K562 (cell line): ENCODE data around the gene PHYKPL. TPM values are rescaled to one million over a fixed set of nuclear protein-coding genes. Genes with fewer than 3 reads are reported as not detected.

Source experiments
- ATF1 ChIP-seq, 2 experiments: fragments of 450-650 bp in 1 of 2; IDR thresholded peaks; 2 replicates each; pipeline ENCODE4 v1.6.1; 2016; ENCODE audit warnings: missing compliant biosample characterization in 1 of 2, missing genetic modification characterization in 1 of 2
- CEBPB ChIP-seq: fragments of 450-650 bp; IDR thresholded peaks from 2 replicates; pipeline ENCODE4 v1.6.1; 2016; ENCODE audit warnings: missing genetic modification characterization, missing compliant biosample characterization
- CREM ChIP-seq: IDR thresholded peaks from 2 replicates; pipeline ENCODE4 v1.6.1; 2014; ENCODE audit warnings: antibody characterized with exemption, low read depth
- CXXC5 ChIP-seq: fragments of 250-450 bp; sonication (Bioruptor Pico); IDR thresholded peaks from 2 replicates; pipeline ENCODE4 v1.8.0; 2022; ENCODE audit warnings: inconsistent platforms, mild to moderate bottlenecking, moderate library complexity
- DEAF1 ChIP-seq: fragments of 450-650 bp; formaldehyde crosslinking; IDR thresholded peaks from 2 replicates; pipeline ENCODE4 v1.4.0; 2020; ENCODE audit warnings: mild to moderate bottlenecking, moderate library complexity
- E2F6 ChIP-seq, 2 experiments: IDR thresholded peaks; 2 replicates each; pipeline ENCODE4 v1.6.1; 2011; ENCODE audit warnings: borderline replicate concordance in 1 of 2, control low read depth in 1 of 2, low read depth in 1 of 2, low read length in 1 of 2, mild to moderate bottlenecking in 1 of 2, mixed read lengths in 1 of 2, moderate library complexity in 1 of 2; ENCODE audit not compliant: insufficient read depth in 1 of 2, insufficient read length in 1 of 2, poor library complexity in 1 of 2, severe bottlenecking in 1 of 2; ENCODE audit errors: extremely low read depth in 1 of 2
- ELF4 ChIP-seq: fragments of 450-650 bp; formaldehyde crosslinking; IDR thresholded peaks from 2 replicates; pipeline ENCODE4 v1.4.0; 2022; ENCODE audit warnings: missing genetic modification characterization
- EP300 ChIP-seq: IDR thresholded peaks from 2 replicates; pipeline ENCODE4 v1.6.1; 2012; ENCODE audit warnings: low read length, improper control_type of control experiment
- JUND ChIP-seq, 2 experiments: IDR thresholded peaks; 2 replicates in 1 of 2; 3 replicates in 1 of 2; pipeline ENCODE4 v1.6.1; 2011; ENCODE audit warnings: borderline replicate concordance in 2 of 2, low read depth in 2 of 2, low read length in 2 of 2, improper control_type of control experiment in 1 of 2, missing biosample characterization in 1 of 2, missing genetic modification characterization in 1 of 2, missing genetic modification reagents in 1 of 2
- KLF16 ChIP-seq: IDR thresholded peaks from 2 replicates; pipeline ENCODE4 v1.6.1; 2016; ENCODE audit warnings: antibody characterized with exemption
- MAZ ChIP-seq, 2 experiments: fragments of 450-650 bp in 1 of 2; sonication (generic) in 1 of 2; formaldehyde crosslinking; IDR thresholded peaks in 1 of 2; conservative IDR thresholded peaks in 1 of 2; 2 replicates each; pipeline versions ENCODE4 v1.4.0 to v1.5.0; 2020; ENCODE audit warnings: mild to moderate bottlenecking in 1 of 2, missing genetic modification reagents in 1 of 2
- MTA3 ChIP-seq: fragments of 450-650 bp; formaldehyde crosslinking; IDR thresholded peaks from 2 replicates; pipeline ENCODE4 v1.6.1; 2017; ENCODE audit warnings: mild to moderate bottlenecking, borderline replicate concordance
- MXI1 ChIP-seq: IDR thresholded peaks from 2 replicates; pipeline ENCODE4 v1.6.1; 2011; ENCODE audit warnings: low read depth, mild to moderate bottlenecking, improper control_type of control experiment, low read length
- MYNN ChIP-seq, 2 experiments: sonication (generic); formaldehyde crosslinking in 1 of 2; IDR thresholded peaks; 2 replicates each; pipeline versions ENCODE4 v1.5.0 to v1.6.1; 2016 to 2020; ENCODE audit warnings: antibody characterized with exemption in 1 of 2, missing genetic modification reagents in 1 of 2
- NONO ChIP-seq, 2 experiments: fragments of 200-400 bp in 1 of 2; fragments of 450-650 bp in 1 of 2; formaldehyde crosslinking in 1 of 2; IDR thresholded peaks; 2 replicates each; pipeline ENCODE4 v1.6.1; 2017; ENCODE audit warnings: low read depth in 2 of 2, mild to moderate bottlenecking in 2 of 2, moderate library complexity in 2 of 2, low read length in 1 of 2
- POLR2A ChIP-seq: fragments of 450-650 bp; conservative IDR thresholded peaks from 2 replicates; pipeline ENCODE4 v1.6.1; 2016
- RB1 ChIP-seq: fragments of 450-650 bp; IDR thresholded peaks from 2 replicates; pipeline ENCODE4 v1.6.1; 2017; ENCODE audit warnings: low read depth, mild to moderate bottlenecking
- SMC3 ChIP-seq: conservative IDR thresholded peaks from 2 replicates; pipeline ENCODE4 v1.6.1; 2011; ENCODE audit warnings: low read depth, low read length, improper control_type of control experiment; ENCODE audit not compliant: insufficient read depth
- VEZF1 ChIP-seq: fragments of 200-800 bp; sonication (Bioruptor generic); IDR thresholded peaks from 2 replicates; pipeline ENCODE4 v1.6.1; 2017; ENCODE audit warnings: missing genetic modification characterization, missing compliant biosample characterization
- XRCC5 ChIP-seq: fragments of 200-400 bp; formaldehyde crosslinking; IDR thresholded peaks from 2 replicates; pipeline ENCODE4 v1.6.1; 2017; ENCODE audit warnings: low read depth, mild to moderate bottlenecking, low read length
- ZNF24 ChIP-seq: fragments of 450-650 bp; IDR thresholded peaks from 2 replicates; pipeline ENCODE4 v1.6.1; 2016
- ZNF717 ChIP-seq: fragments of 250-450 bp; sonication (Bioruptor Pico); IDR thresholded peaks from 2 replicates; pipeline ENCODE4 v1.5.0; 2021
- polyA plus RNA-seq, 8 experiments: library from polyadenylated mRNA; depleted of rRNA in 4 of 8; stranded (reverse) in 5 of 8; unstranded in 3 of 8; fragments of >200 nt; fragmentation: Nextera tagmentation in 2 of 8; fragmentation: Illumina TruSeq in 1 of 8; extraction: Ambion mirVana in 2 of 8; extraction: Trizol in 1 of 8; gene quantifications; 2 replicates each; pipeline versions ENCODE4 v1.2.1 to v1.2.3, GENCODE V29; 2011 to 2014; ENCODE audit warnings: inconsistent platforms in 1 of 8, missing spikeins in 1 of 8
- total RNA-seq, 7 experiments: library from RNA; depleted of rRNA in 6 of 7; stranded (reverse); fragments of >200 nt in 6 of 7; fragmentation: Illumina TruSeq in 2 of 7; extraction: Trizol in 2 of 7; gene quantifications; 2 replicates each; pipeline versions ENCODE4 v1.2.1 to v1.2.3, GENCODE V29; 2011 to 2021; ENCODE audit warnings: low replicate concordance in 1 of 7

Gene PHYKPL
- total and polyA plus RNA-seq, 9 of the 15 experiments (the other 6 are each of a cell fraction or from before 2014, with no cell fraction given), result 4.7 to 34.7 (median 18.6) TPM

GRCh38 chr5:178163772-178164735, 68.5 kb downstream of the PHYKPL start (continued):
- TF ChIP-seq CXXC5 (CRISPR knock-in tag), result peak; percentile 55
- TF ChIP-seq E2F6 (IDR thresholded peaks at IDR 0.05; ENCODE audit: borderline replicate concordance in 1 of 2, extremely low read depth in 1 of 2, insufficient read depth in 1 of 2, insufficient read length in 1 of 2, low read depth in 1 of 2, low read length in 1 of 2, poor library complexity in 1 of 2, severe bottlenecking in 1 of 2), result peak; percentile 46 to 68
- no peak for TF ChIP-seq ATF1 (CRISPR knock-in tag; IDR thresholded peaks at IDR 0.05)
- TF ChIP-seq ATF1 (tag; IDR thresholded peaks at IDR 0.05), result 0 out of 2 replicates have a peak, but pooled peaks have one; percentile 34
- peak; percentile 18; the same call in 1 of the 2 replicates for TF ChIP-seq EP300
- TF ChIP-seq VEZF1 (CRISPR knock-in tag), result peak; percentile 40; the same call in 1 of the 2 replicates
- peak; percentile 47 to 71 for TF ChIP-seq MAZ (CRISPR knock-in tag; conservative IDR thresholded peaks at IDR 0.05 in 1 of 2, IDR thresholded peaks at IDR 0.05 in 1 of 2)
- 0 out of 2 replicates have a peak, but pooled peaks have one; percentile 43 for TF ChIP-seq XRCC5
- TF ChIP-seq DEAF1 (CRISPR knock-in tag), result peak; percentile 94
- TF ChIP-seq JUND (IDR thresholded peaks at IDR 0.05; ENCODE audit: borderline replicate concordance, low read depth, low read length), result peak; percentile 32; the same call in 1 of the 2 replicates
- TF ChIP-seq JUND (tag; IDR thresholded peaks at IDR 0.05; ENCODE audit: borderline replicate concordance, low read depth, low read length), result no peak; the same call in 2 of the 3 replicates
- TF ChIP-seq ZNF717 (CRISPR knock-in tag), result no peak
- peak; percentile 56 for TF ChIP-seq CREM
- 0 out of 4 replicates have a peak, but pooled peaks of 1 of the 2 experiments have one; percentile 19 for TF ChIP-seq NONO (IDR thresholded peaks at IDR 0.05; ENCODE audit: low read depth in 2 of 2, low read length in 1 of 2)
- peak; percentile 67; the same call in 1 of the 2 replicates for TF ChIP-seq MTA3
- no peak for TF ChIP-seq CEBPB (tag)
- TF ChIP-seq MYNN (IDR thresholded peaks at IDR 0.05), result 0 out of 2 replicates have a peak, but pooled peaks have one; percentile 46
- TF ChIP-seq MYNN (CRISPR knock-in tag; IDR thresholded peaks at IDR 0.05), result no peak
- peak; percentile 95 for TF ChIP-seq RB1
- TF ChIP-seq ZNF24, result peak; percentile 58; the same call in 1 of the 2 replicates
- peak; percentile 28; the same call in 1 of the 2 replicates for TF ChIP-seq KLF16
- no peak for TF ChIP-seq ELF4 (CRISPR knock-in tag)
- TF ChIP-seq MXI1, result 0 out of 2 replicates have a peak, but pooled peaks have one; percentile 18
- peak; percentile 99 for TF ChIP-seq SMC3
- no peak for TF ChIP-seq POLR2A
